ENCODE measurements around the gene FSTL4. TPM values are rescaled to one million over a fixed set of nuclear protein-coding genes. Genes with fewer than 3 reads are reported as not detected.

Gene FSTL4
- polyA plus RNA-seq, 3 donors, result 0.76 to 1.8 (median 0.89) TPM

DNA sequence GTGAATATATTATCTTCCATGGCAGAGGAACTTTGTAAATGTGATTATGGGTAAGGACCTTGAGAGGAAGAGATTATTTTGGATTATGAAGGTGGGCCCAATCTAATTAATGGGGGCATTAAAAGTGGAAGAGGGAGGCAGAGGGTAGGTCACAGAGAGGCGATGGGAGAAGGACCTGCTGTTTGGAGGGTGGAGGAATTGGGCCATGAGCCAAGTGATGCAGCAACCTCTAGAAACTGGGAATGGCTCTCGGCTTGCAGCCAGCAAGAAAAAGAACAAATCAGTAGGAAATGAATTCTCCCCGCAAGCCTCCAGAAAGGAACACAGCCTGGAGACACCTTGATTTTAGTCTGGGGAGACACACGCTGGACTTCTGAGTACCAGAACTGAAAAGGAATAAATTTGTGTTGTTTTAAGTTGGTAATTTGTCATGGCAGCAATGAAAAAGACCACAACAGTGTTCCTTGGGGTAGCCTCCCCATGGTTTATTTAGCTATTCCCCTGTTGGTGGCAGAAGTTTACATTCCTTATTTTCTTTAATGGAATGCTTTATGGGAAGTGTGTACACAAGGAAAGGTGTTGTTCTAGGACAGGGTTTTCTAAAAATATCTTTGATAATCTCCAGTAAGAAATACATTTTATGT lies 456.9 kb downstream of the FSTL4 start:
- DNase-seq (ENCODE audit: low read depth in 3 of 3, low spot score in 2 of 3), result no peak

DNA sequence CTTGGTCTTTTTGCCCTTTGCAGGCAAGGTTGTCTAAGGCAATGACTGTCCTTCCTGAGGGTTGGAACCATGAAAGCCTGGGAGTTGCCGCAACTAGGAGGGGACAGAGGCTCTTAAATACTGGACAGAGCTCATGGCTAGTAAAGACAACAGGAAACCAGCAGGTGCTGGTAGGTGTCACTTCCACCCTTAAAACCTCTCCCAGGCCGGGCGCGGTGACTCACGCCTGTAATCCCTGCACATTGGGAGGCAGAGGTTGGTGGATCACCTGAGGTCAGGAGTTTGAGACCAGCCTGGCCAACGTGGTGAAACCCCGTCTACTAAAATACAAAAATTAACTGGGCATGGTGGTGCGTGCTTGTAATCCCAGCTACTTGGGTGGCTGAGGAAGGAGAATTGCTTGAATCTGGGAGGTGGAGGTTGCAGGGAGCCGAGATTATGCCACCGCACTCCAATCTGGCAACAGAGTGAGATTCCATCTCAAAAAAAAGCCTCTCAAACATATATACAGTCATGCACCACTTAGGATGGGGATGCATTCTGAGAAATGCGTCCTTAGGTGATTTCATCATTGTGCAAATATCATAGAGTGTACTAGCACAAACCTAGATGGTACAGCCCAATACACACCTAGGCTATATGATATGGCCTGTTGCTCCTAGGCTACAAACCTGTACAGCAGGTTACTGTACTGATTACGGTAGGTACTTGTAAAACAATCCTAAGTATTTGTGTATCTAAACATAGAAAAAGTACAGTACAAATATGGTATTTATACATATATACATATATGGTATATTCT lies 457.9 kb downstream of the FSTL4 start:
- DNase-seq (ENCODE audit: low read depth in 3 of 3, low spot score in 2 of 3), result no peak

DNA sequence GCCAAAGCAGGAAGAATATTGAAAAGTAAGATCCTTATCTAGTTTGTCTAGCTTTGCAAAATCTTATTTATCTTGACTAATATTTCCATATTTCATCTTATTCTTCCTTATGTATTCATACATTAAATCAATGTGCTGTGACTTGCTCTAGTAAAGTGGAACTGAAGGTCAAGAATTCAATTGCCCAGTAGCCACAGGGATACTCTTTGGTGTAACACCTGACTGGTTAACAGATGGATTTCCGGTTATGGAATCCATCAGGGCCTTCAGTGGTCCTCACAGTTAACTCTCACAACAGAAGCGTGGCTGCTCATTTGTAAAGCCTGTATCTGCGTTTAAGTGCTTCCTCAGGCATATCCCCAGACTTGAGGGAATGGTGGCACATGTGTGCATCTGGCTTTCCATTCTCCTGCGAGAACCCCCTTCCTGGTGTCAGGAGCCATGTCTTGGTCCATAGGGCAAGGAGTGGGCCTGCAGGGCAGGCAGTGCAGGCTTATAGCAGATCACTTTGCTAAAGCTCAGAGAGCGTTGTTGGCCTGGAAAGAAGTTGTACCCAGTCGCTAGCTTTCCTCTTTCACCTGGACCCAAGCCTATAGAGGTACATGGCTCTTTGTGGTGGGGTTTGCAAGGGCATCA lies 461.3 kb downstream of the FSTL4 start:
- no peak for DNase-seq (ENCODE audit: low read depth in 3 of 3, low spot score in 2 of 3)

DNA sequence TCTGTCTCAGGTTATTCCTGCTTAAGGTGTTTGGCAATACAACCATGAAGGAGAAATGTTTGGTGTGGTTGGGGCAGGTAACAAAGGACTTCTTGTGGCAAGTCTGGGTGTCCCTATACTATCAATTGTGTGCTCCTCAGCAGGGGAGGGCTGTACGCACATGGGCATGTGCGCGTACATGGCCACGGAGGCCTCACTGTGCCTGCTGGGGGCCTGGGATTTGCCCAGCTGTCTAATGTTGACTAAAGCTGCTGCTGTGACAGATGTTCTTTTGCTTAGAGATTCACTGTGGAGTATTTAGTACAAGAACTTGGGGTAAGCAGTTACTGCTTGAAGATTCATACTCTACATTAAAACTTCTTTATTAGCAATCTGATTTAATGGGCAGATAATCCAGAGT lies 463.0 kb downstream of the FSTL4 start:
- no peak for DNase-seq (ENCODE audit: low read depth in 3 of 3, low spot score in 2 of 3)

DNA sequence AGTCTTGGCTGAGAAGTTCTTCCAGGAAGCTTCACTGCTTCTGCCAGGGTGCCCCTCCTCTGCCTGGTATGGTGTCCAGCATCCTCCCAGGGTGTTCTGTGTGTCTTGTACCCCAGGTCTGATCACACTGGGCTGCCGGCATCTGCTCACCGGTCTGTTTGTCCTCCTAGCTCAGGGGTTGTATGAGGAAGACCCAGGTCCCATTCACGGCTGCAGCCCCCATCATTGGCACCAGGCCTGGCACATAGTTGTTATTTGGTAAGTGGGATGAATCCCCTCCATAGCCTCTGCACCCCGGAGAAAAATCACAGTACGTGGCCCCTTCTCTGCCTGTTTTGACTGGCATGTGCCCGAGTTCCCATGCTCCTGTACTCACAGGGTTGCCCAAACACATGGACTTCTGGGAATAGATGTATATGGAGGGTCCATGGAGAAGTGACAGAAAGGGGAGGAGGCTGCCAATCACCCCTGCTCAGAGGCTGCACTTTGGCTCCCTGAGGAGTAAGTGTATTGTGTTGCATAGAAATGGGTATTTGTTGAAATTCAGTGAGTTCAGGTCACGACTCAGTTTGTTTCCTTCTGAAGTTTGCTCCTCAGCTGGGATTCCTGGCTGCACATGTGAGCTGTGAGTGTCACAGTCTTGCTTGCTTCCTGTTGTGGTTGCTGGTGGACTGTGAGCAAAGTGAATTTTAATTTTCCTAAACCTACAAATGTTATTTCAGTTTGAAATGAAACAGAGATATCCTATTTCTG lies 464.4 kb downstream of the FSTL4 start:
- DNase-seq (ENCODE audit: low read depth in 3 of 3, low spot score in 2 of 3), result no peak

DNA sequence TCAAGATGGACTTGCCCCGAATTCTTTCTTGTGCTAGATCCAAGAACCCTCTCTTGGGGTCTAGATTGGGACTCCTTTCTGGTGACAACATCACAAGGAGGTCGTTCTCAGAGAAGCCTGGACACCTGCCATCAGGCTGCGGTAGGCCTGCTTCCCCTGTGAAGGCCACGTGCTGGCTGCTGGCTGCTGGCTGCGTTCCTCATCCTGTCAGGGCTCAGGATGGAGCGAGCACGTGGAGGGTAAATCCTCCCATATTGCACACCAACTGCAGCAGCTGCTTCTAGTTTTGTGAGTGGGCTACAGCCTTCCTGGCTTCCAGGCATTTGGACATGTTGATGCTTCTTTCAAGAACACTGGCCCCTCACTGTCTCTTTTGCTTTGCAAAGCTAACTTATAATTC lies 464.9 kb downstream of the FSTL4 start:
- DNase-seq (ENCODE audit: low read depth in 3 of 3, low spot score in 2 of 3), result no peak

Data from right renal cortex interstitium (tissue), 3 donors.